SK-N-SH (cell line): ENCODE measurements around the gene UQCRHL. TPM values are rescaled to one million over a fixed set of nuclear protein-coding genes. Genes with fewer than 3 reads are reported as not detected.

Experiments
- CTCF ChIA-PET: fragments of 300-600, 350-600 bp; formaldehyde crosslinking; extraction: SDS; loops from one replicate; lab custom pipeline; 2021; lab: Yijun Ruan, JAX
- POLR2A ChIA-PET: fragments of 350-600 bp; sonication (Branson Sonifier 250); formaldehyde crosslinking; extraction: SDS; loops from one replicate; lab custom pipeline; 2020; ENCODE audit warnings: antibody characterized with exemption, inconsistent platforms; lab: Yijun Ruan, JAX
- DNase-seq: peaks from one replicate; pipeline ENCODE4 v3.0.0; 2012
- H2AFZ ChIP-seq: fragments of 200-600 bp; sonication (generic); 2 replicates; pipeline ENCODE4 v1.8.1; 2016; ENCODE audit warnings: antibody characterized with exemption, mild to moderate bottlenecking, low read depth
- H3F3A ChIP-seq: fragments of 200-600 bp; sonication (generic); replicated peaks from 2 replicates; pipeline ENCODE3; 2016; ENCODE audit warnings: antibody characterized with exemption, mild to moderate bottlenecking; ENCODE audit not compliant: insufficient read depth
- H3K27ac ChIP-seq, 2 experiments: fragments of 200-500 bp in 1 of 2; fragments of 200-600 bp in 1 of 2; sonication (Bioruptor generic) in 1 of 2; sonication (generic), shearing (Covaris generic) in 1 of 2; 2 replicates each; pipeline versions ENCODE4 v1.5.1 to v1.6.1; 2014 to 2016; ENCODE audit warnings: low read depth in 2 of 2, inconsistent platforms in 1 of 2, low read length in 1 of 2, mild to moderate bottlenecking in 1 of 2, mixed read lengths in 1 of 2
- H3K27me3 ChIP-seq: fragments of 200-600 bp; sonication (generic), shearing (Covaris generic); 2 replicates; pipeline ENCODE4 v1.6.1; 2016; ENCODE audit warnings: mixed run types; ENCODE audit not compliant: insufficient read depth
- H3K36me3 ChIP-seq, 2 experiments: fragments of 200-500 bp in 1 of 2; fragments of 200-600 bp in 1 of 2; sonication (Bioruptor generic) in 1 of 2; sonication (generic) in 1 of 2; replicated peaks in 1 of 2; 2 replicates each; pipeline versions ENCODE3 to v1.5.1; 2014 to 2016; ENCODE audit warnings: low read length in 1 of 2, mild to moderate bottlenecking in 1 of 2; ENCODE audit not compliant: insufficient read depth in 2 of 2, control insufficient read depth in 1 of 2
- H3K4me1 ChIP-seq, 2 experiments: fragments of 200-500 bp in 1 of 2; fragments of 200-600 bp in 1 of 2; sonication (Bioruptor generic) in 1 of 2; sonication (generic), shearing (Covaris generic) in 1 of 2; 2 replicates each; pipeline versions ENCODE4 v1.5.1 to v1.6.1; 2014 to 2016; ENCODE audit warnings: low read depth in 1 of 2, low read length in 1 of 2, mixed run types in 1 of 2; ENCODE audit not compliant: insufficient read depth in 2 of 2, control insufficient read depth in 1 of 2
- H3K4me2 ChIP-seq: fragments of 200-600 bp; sonication (generic), shearing (Covaris generic); 2 replicates; pipeline ENCODE4 v1.6.1; 2017; ENCODE audit warnings: mixed run types
- H3K4me3 ChIP-seq, 2 experiments: fragments of 200-500 bp in 1 of 2; fragments of 200-600 bp in 1 of 2; sonication (Bioruptor generic) in 1 of 2; sonication (generic), shearing (Covaris generic) in 1 of 2; 2 replicates each; pipeline versions ENCODE4 v1.5.1 to v1.8.1; 2014 to 2016; ENCODE audit warnings: low read depth in 2 of 2, inconsistent platforms in 1 of 2, low read length in 1 of 2, mild to moderate bottlenecking in 1 of 2, mixed read lengths in 1 of 2, moderate library complexity in 1 of 2
- H3K79me2 ChIP-seq: fragments of 200-600 bp; sonication (generic); 2 replicates; pipeline ENCODE4 v1.8.1; 2017; ENCODE audit warnings: mild to moderate bottlenecking; ENCODE audit not compliant: insufficient read depth
- H3K9ac ChIP-seq: fragments of 200-600 bp; sonication (generic); 2 replicates; pipeline ENCODE4 v1.6.1; 2017; ENCODE audit warnings: mixed run types
- H3K9me2 ChIP-seq: fragments of 200-600 bp; sonication (generic); 2 replicates; pipeline ENCODE4 v1.6.1; 2017; ENCODE audit warnings: mixed run types
- H3K9me3 ChIP-seq: fragments of 200-600 bp; sonication (generic); 2 replicates; pipeline ENCODE4 v1.6.1; 2017; ENCODE audit warnings: mixed run types, mild to moderate bottlenecking, moderate library complexity
- H4K20me1 ChIP-seq: fragments of 200-600 bp; sonication (generic); 2 replicates; pipeline ENCODE4 v1.6.1; 2017; ENCODE audit warnings: mild to moderate bottlenecking, mixed run types; ENCODE audit not compliant: insufficient read depth
- EP300 ChIP-seq, 2 experiments: IDR thresholded peaks; 2 replicates each; pipeline versions ENCODE4 v1.4.0 to v1.6.1; 2012; ENCODE audit warnings: borderline replicate concordance in 1 of 2, low read depth in 1 of 2, low read length in 1 of 2
- FOXJ3 ChIP-seq: sonication (generic); formaldehyde crosslinking; IDR thresholded peaks from 2 replicates; pipeline ENCODE4 v1.5.1; 2020; ENCODE audit warnings: mild to moderate bottlenecking, missing genetic modification reagents
- JUND ChIP-seq: IDR thresholded peaks from 2 replicates; pipeline ENCODE4 v1.4.0; 2012
- MAX ChIP-seq: IDR thresholded peaks from 2 replicates; pipeline ENCODE4 v1.4.0; 2012; ENCODE audit warnings: low read depth
- MEF2A ChIP-seq: IDR thresholded peaks from 2 replicates; pipeline ENCODE4 v1.4.0; 2012; ENCODE audit warnings: low read depth, borderline replicate concordance
- MXI1 ChIP-seq: IDR thresholded peaks from 2 replicates; pipeline ENCODE4 v1.6.1; 2012; ENCODE audit warnings: mild to moderate bottlenecking, low read depth, low read length, improper control_type of control experiment
- NFIC ChIP-seq: IDR thresholded peaks from 2 replicates; pipeline ENCODE4 v1.4.0; 2012; ENCODE audit warnings: borderline replicate concordance
- NRF1 ChIP-seq: IDR thresholded peaks from 2 replicates; pipeline ENCODE4 v1.6.1; 2012; ENCODE audit warnings: low read depth, mild to moderate bottlenecking, low read length
- POLR2AphosphoS5 ChIP-seq: IDR thresholded peaks from 2 replicates; pipeline ENCODE4 v1.6.1; 2012; ENCODE audit warnings: low read depth, low read length
- RCOR1 ChIP-seq: fragments of 150-350 bp; IDR thresholded peaks from 2 replicates; pipeline ENCODE4 v1.6.1; 2017; ENCODE audit warnings: antibody characterized with exemption, low read length
- REST ChIP-seq: IDR thresholded peaks from 2 replicates; pipeline ENCODE4 v1.6.1; 2012; ENCODE audit warnings: mild to moderate bottlenecking, low read depth, low read length, moderate library complexity
- SIN3A ChIP-seq: IDR thresholded peaks from 2 replicates; pipeline ENCODE4 v1.6.1; 2012; ENCODE audit warnings: low read depth, mild to moderate bottlenecking, low read length, moderate library complexity, borderline replicate concordance
- TCF12 ChIP-seq: IDR thresholded peaks from 2 replicates; pipeline ENCODE4 v1.4.0; 2012
- TEAD4 ChIP-seq: IDR thresholded peaks from 2 replicates; pipeline ENCODE4 v1.4.0; 2012; ENCODE audit warnings: mild to moderate bottlenecking, borderline replicate concordance; ENCODE audit not compliant: insufficient read depth
- YY1 ChIP-seq: IDR thresholded peaks from 2 replicates; pipeline ENCODE4 v1.4.0; 2012; ENCODE audit warnings: low read depth, mild to moderate bottlenecking
- ZBTB33 ChIP-seq: IDR thresholded peaks from 2 replicates; pipeline ENCODE4 v1.4.0; 2012; ENCODE audit warnings: low read depth, borderline replicate concordance
- WGBS: methylation state at CpG from one replicate; pipeline ENCODE4 v1.1.6; 2017; ENCODE audit warnings: low lambda C conversion rate; 5-methylcytosine and 5-hydroxymethylcytosine counted together
- polyA plus RNA-seq, 3 experiments: library from polyadenylated mRNA; depleted of rRNA; stranded (reverse); fragments of >200 nt; gene quantifications; 2 replicates each; pipeline ENCODE4 v1.2.3, GENCODE V29; 2012
- TF ChIP-seq, protein P1 (sequence below): fragments of 150-350 bp; IDR thresholded peaks from 2 replicates; pipeline ENCODE4 v1.6.1; 2017; ENCODE audit warnings: antibody characterized with exemption, low read length, low read depth, borderline replicate concordance

The UQCRHL gene
- polyA plus RNA-seq, 1 of the 3 experiments (the other 2 are of a cell fraction) = 2.8 TPM

GRCh38 chr1:15847893-15848142 is 40.4 kb upstream of the UQCRHL start:
- Histone ChIP-seq H3K27ac (peak overlapping the region; percentile 98), H3K4me1 (peaks cover 7 to 29% of the 10 kb centered on the region in 2 experiments; a peak in 3 of 4 replicates), H3F3A (peaks cover 42% of the 10 kb centered on the region), H3K4me3 (peak overlapping the region; percentile 72 to 80), H4K20me1 (no peaks in the 10 kb centered on the region), H3K4me2 (peak overlapping the region; percentile 91; the same call in 1 of the 2 replicates), H3K9me3 (no peaks in the 10 kb centered on the region), H3K9me2 (no peaks in the 10 kb centered on the region), H3K36me3 (no peaks in the 10 kb centered on the region), H2AFZ (no peak overlapping the region), H3K9ac (peak overlapping the region; percentile 83), H3K27me3 (no peaks in the 10 kb centered on the region), H3K79me2 (peaks cover 77% of the 10 kb centered on the region)
- 0% methylated on average over 21 of the region's 34 CpGs for WGBS
- ChIA-PET CTCF (interaction anchor here (1.2 to 2.6 kb wide), 3 partner anchors 11 to 146 kb away, joined by 4 to 11 read pairs (median 10); no protein-coding TSS in a partner anchor), POLR2A (interaction anchor here (1.1 to 3.9 kb wide), 5 partner anchors 9 to 38 kb away, joined by 4 to 22 read pairs (median 14); no protein-coding TSS in a partner anchor)
- TF ChIP-seq TCF12 (no peak), JUND (no peak), MAX (0 out of 2 replicates have a peak, but pooled peaks have one; percentile 9), MEF2A (no peak), RCOR1 (no peak), ZBTB33 (no peak)
- no peak for DNase-seq

DNA sequence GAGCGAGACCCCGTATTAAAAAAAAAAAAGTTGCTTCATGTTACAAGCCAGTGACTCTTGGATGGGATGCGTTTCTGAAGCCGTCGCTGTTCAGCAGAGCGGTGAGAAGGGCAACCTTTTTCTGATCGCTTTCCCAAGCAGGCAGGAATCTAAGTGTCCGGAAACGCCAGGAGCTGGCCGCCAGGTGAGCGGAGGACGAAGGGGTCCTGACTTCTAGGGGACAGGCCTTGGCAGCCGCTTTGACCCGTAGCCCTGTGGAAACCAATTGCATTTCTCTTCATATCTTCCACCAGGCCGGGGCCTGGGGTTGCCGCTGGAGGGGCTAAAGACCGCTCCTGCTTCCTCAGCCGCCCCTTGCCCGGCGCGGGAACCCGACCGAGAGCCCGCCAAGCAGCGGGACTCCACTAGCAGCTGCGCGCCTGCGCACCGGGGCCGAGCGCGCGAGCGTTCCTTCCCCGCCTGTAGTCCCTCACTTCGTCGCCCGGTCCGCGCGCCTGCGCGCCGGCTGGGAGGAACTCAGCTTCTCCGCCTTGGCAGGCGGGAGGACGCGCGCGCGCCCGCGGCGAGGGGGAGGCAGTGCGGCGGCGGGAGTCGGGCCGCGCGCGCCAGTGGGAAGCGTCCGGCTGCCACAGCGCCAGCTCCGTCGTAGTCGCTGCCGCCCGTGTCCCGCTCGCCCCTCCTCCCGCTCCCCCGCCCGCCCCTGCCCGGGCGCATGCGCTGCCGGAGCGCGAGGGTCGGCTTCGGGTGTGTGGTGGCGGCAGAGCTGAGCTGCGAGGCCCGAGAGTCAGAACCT is 39.8 kb upstream of the UQCRHL start, which contains the start of gene SPEN:
TSS of gene SPEN (plus strand) at position 608 of the 793 bp plus-strand sequence. CDS start 361 bp downstream, outside the sequence.
- Histone ChIP-seq H3K9me2 (no peaks in the 10 kb centered on the region), H3K4me3 (peak within 1 kb of the TSS; percentile 72 to 80), H3K4me2 (peak within 1 kb of the TSS; percentile 91), H3K9ac (peak within 1 kb of the TSS; percentile 83), H3K79me2 (peaks cover 72% of the 10 kb centered on the region), H3K4me1 (peaks cover 7 to 24% of the 10 kb centered on the region in 2 experiments; a peak in 3 of 4 replicates), H3F3A (peaks cover 42% of the 10 kb centered on the region), H2AFZ (peak within 1 kb of the TSS; percentile 82), H3K27me3 (no peaks in the 10 kb centered on the region), H3K27ac (peak within 1 kb of the TSS; percentile 98), H3K36me3 (no peaks in the 10 kb centered on the region), H4K20me1 (no peaks in the 10 kb centered on the region), H3K9me3 (no peaks in the 10 kb centered on the region)
- ChIA-PET POLR2A (interaction anchor here (0.6 to 3.9 kb wide), 6 partner anchors 8 to 39 kb away, joined by 4 to 22 read pairs (median 9); no protein-coding TSS in a partner anchor), CTCF (interaction anchor here (0.5 to 2.6 kb wide), 5 partner anchors 10 to 147 kb away, joined by 3 to 11 read pairs (median 4); no protein-coding TSS in a partner anchor)
- 5% methylated on average over 20 of the region's 86 CpGs for WGBS
- peak; percentile 95 for DNase-seq
- TF ChIP-seq SIN3A (peak; percentile 16; the same call in 1 of the 2 replicates), TEAD4 (0 out of 2 replicates have a peak, but pooled peaks have one; percentile 20), TCF12 (no peak), MAX (peak; percentile 69; the same call in 1 of the 2 replicates), MEF2A (no peak), POLR2AphosphoS5 (peak; percentile 72; the same call in 1 of the 2 replicates), NFIC (0 out of 2 replicates have a peak, but pooled peaks have one; percentile 18), MXI1 (peak; percentile 21; the same call in 1 of the 2 replicates), REST (no peak), NRF1 (peak; percentile 90), YY1 (no peak), RCOR1 (no peak), EP300 (IDR thresholded peaks at IDR 0.05; ENCODE audit: borderline replicate concordance in 1 of 2, low read depth in 1 of 2, low read length in 1 of 2) (0 out of 4 replicates have a peak, but pooled peaks of 1 of the 2 experiments have one; percentile 21), FOXJ3 (CRISPR knock-in tag) (no peak)
- TF ChIP-seq, protein P1, sequence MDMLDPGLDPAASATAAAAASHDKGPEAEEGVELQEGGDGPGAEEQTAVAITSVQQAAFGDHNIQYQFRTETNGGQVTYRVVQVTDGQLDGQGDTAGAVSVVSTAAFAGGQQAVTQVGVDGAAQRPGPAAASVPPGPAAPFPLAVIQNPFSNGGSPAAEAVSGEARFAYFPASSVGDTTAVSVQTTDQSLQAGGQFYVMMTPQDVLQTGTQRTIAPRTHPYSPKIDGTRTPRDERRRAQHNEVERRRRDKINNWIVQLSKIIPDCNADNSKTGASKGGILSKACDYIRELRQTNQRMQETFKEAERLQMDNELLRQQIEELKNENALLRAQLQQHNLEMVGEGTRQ = no peak
